RWPE2 (cell line): ENCODE measurements around the gene RAET1E.
"Not testable (repeated sequence)": the region's sequence is repeated elsewhere in the genome, so short reads cannot be mapped to it uniquely, and the experiment has no call there.

ENCODE experiments used
- ATAC-seq: fragments of 200-7000 bp; cut with Tn5 transposase; 3 replicates; pipeline ENCODE4 v1.9.1; 2021; ENCODE audit warnings: low read depth
- DNase-seq: peaks from one replicate; pipeline ENCODE4 v3.0.0-alpha.2; 2020; ENCODE audit warnings: low spot score
- H3K27ac ChIP-seq: fragments of 450-650 bp; 2 replicates; pipeline ENCODE4 v1.5.1; 2017; ENCODE audit warnings: mild to moderate bottlenecking; ENCODE audit not compliant: poor library complexity, severe bottlenecking
- H3K27me3 ChIP-seq: fragments of 250-450 bp; sonication (Bioruptor Pico); 2 replicates; pipeline ENCODE4 v1.5.1; 2021; ENCODE audit warnings: mild to moderate bottlenecking, moderate library complexity; ENCODE audit not compliant: insufficient read depth, poor library complexity, severe bottlenecking
- H3K36me3 ChIP-seq: fragments of 250-450 bp; sonication (Bioruptor Pico); 2 replicates; pipeline ENCODE4 v1.5.1; 2020; ENCODE audit warnings: low read depth, mild to moderate bottlenecking, moderate library complexity
- H3K4me1 ChIP-seq: fragments of 250-450 bp; sonication (Bioruptor Pico); 2 replicates; pipeline ENCODE4 v1.5.1; 2021; ENCODE audit warnings: mild to moderate bottlenecking, moderate library complexity; ENCODE audit not compliant: insufficient read depth, poor library complexity, severe bottlenecking
- H3K4me3 ChIP-seq: fragments of 250-450 bp; sonication (Bioruptor Pico); 2 replicates; pipeline ENCODE4 v1.5.1; 2021; ENCODE audit warnings: mild to moderate bottlenecking, moderate library complexity; ENCODE audit not compliant: severe bottlenecking
- H3K9me3 ChIP-seq: fragments of 250-450 bp; sonication (Bioruptor Pico); 2 replicates; pipeline ENCODE4 v1.5.1; 2021; ENCODE audit warnings: mild to moderate bottlenecking, moderate library complexity; ENCODE audit not compliant: severe bottlenecking
- TF ChIP-seq, protein P1 (sequence below): fragments of 450-650 bp; IDR thresholded peaks from one replicate; pipeline ENCODE4 v1.5.1; 2017; ENCODE audit warnings: mild to moderate bottlenecking, moderate library complexity; ENCODE audit not compliant: poor library complexity, severe bottlenecking

Gene RAET1E, protein sequence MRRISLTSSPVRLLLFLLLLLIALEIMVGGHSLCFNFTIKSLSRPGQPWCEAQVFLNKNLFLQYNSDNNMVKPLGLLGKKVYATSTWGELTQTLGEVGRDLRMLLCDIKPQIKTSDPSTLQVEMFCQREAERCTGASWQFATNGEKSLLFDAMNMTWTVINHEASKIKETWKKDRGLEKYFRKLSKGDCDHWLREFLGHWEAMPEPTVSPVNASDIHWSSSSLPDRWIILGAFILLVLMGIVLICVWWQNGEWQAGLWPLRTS

DNA sequence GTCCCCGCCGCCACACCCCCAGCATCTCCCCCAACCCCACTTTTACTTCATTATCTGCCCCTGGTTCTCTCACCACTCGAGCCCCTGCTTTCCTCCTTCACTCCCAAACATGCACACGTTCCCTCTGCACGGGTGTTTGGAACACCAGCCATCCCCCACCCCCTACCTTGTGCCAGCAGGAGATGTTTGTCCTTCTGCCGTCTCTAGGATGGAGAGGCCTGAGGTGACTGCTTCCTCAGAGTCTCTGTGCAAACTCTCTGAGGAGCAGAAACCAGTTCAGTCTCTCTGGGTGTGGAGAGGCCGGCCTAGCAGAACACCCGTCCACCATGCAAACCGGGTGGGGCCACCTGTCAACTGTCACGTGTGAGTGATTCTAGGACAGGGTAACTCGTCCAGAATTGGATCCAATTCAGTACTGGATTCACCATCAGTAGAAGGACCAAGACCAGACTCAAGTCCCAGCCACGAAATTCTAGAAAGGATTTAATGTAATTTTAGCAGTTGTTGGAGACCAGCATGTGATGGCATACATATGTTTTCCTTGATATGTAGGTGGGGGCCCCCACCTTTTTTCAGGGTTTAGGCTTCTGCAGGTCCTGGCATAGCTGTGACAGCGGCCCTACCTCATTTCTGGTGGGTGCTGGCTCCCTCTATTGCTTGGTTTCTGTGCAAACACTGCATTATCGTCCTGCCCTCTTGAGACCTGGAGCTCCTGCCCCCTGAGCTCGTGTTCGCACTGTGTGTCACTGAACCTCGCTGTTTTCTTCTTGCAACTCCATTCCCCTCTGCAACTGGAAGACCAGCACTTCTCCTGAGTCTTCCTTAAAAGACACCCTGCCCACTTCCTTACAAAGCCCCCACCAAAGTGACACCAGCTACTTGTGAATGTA is at the start of gene RAET1E:
Gene RAET1E, minus strand, starts transcription at position 259 of the 890 bp plus-strand sequence. CDS start 7,212 bp downstream, outside the sequence.
- Histone ChIP-seq H3K4me3 (no peak within 1 kb of the TSS), H3K27me3 (no peaks in the 10 kb centered on the region), H3K4me1 (peaks cover 46% of the 10 kb centered on the region), H3K36me3 (no peaks in the 10 kb centered on the region), H3K9me3 (no peaks in the 10 kb centered on the region), H3K27ac (peak within 1 kb of the TSS; percentile 87)
- ATAC-seq (no peak), DNase-seq (no peak)
- TF ChIP-seq, protein P1, sequence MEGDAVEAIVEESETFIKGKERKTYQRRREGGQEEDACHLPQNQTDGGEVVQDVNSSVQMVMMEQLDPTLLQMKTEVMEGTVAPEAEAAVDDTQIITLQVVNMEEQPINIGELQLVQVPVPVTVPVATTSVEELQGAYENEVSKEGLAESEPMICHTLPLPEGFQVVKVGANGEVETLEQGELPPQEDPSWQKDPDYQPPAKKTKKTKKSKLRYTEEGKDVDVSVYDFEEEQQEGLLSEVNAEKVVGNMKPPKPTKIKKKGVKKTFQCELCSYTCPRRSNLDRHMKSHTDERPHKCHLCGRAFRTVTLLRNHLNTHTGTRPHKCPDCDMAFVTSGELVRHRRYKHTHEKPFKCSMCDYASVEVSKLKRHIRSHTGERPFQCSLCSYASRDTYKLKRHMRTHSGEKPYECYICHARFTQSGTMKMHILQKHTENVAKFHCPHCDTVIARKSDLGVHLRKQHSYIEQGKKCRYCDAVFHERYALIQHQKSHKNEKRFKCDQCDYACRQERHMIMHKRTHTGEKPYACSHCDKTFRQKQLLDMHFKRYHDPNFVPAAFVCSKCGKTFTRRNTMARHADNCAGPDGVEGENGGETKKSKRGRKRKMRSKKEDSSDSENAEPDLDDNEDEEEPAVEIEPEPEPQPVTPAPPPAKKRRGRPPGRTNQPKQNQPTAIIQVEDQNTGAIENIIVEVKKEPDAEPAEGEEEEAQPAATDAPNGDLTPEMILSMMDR: peak; percentile 13

DNA sequence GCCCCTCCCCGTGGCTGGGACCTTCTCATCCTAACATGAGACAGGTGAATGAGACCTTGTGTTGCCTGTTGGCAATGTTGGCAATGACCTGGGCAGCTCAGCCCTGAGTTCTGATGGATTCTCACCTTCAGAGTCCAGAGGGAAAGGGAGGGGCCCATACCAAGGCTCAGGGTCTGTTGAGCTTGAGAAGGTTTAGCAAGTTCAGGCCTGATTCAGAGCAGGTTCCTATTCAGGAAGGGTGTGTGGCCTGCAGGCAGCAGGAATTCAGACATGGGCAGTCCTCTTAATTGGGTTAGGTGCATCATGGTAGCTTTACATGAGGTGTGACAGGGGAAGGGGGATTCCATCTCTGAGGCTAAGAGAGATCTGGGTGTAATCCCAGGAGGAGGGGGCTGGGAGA is 49.6 kb upstream of the RAET1E start:
- H3K27me3 ChIP-seq, H3K4me3 ChIP-seq, H3K9me3 ChIP-seq, H3K4me1 ChIP-seq, H3K27ac ChIP-seq, H3K36me3 ChIP-seq, DNase-seq: not testable (repeated sequence)
- ATAC-seq: peak; percentile 73

DNA sequence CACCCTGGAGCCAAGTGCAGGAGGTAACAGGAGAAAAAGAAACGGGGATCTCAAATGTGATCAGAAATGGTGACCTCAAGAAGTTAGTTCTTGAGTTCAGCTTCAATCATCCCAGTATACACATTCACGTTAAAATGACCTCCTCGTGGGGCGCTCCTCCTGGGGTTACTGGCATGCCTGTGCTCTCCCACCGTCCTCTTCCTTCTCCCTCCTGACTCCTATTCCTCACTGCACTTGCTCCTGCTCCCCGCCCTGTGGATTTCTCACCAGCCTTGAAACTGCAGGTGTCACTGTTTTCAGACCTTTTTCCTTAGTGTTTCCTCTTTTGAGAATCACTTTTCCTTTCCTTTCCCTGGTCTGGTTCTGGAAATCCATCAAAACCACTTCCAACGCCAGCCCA is 48.7 kb upstream of the RAET1E start:
- H3K27ac ChIP-seq, H3K4me3 ChIP-seq, H3K36me3 ChIP-seq, H3K4me1 ChIP-seq, H3K27me3 ChIP-seq, DNase-seq, ATAC-seq, H3K9me3 ChIP-seq: not testable (repeated sequence)

DNA sequence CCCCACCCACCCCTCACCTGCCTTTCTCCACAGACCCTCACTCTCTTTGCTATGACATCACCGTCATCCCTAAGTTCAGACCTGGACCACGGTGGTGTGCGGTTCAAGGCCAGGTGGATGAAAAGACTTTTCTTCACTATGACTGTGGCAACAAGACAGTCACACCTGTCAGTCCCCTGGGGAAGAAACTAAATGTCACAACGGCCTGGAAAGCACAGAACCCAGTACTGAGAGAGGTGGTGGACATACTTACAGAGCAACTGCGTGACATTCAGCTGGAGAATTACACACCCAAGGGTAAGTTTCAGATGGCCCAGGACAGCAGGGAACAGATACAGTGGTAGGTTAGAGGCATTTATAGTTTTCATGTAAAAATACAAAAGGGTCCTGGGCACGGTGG is 47.4 kb upstream of the RAET1E start:
- H3K27me3 ChIP-seq, H3K4me1 ChIP-seq, H3K9me3 ChIP-seq, ATAC-seq, H3K36me3 ChIP-seq, H3K4me3 ChIP-seq, DNase-seq, H3K27ac ChIP-seq: not testable (repeated sequence)

DNA sequence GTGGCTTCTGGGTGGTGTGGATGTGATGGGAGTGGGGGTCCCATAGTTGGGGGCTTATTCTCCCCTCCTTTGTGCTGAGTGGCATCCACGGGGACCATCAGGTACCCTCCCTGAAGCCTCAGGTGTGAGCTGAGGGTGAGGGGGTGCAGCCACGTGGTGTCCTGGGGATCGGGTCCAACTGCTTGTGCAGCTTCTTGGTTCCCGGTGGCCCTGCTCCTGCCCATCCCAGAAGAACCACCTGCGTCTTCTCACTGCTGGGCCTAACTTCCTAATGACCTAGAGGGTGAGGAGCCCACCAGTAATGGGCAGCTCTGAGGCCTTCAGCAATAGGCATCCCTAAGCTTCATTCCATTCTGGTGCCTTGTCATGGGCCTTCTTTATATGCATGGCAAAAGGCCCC is 45.4 kb upstream of the RAET1E start:
- not testable (repeated sequence) for H3K4me3 ChIP-seq, H3K4me1 ChIP-seq, DNase-seq, H3K36me3 ChIP-seq, H3K27me3 ChIP-seq, H3K27ac ChIP-seq, ATAC-seq, H3K9me3 ChIP-seq

DNA sequence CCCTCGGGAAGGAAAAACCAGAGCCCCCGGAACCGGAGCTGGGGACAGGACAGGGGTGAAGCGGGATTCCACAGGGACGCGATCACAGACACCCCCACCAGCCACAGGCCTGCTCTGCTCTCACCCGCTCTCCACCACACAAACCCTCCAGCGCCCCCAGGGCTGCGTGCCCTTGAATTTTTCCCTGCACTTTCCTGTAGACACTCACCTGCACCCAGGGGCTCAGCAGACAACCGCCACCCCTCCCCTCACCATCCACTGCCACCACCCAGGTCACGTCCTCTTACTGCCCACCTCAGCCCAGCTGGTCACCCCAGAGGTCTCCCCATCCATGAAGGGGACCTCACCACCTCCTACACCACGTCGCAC is 44.5 kb upstream of the RAET1E start:
- DNase-seq (no peak), ATAC-seq (peak; percentile 1; the same call in 1 of the 3 replicates)
- Histone ChIP-seq H3K36me3 (no peaks in the 10 kb centered on the region), H3K27ac (peak overlapping the region; percentile 19), H3K4me3 (peak overlapping the region; percentile 56), H3K27me3 (no peaks in the 10 kb centered on the region), H3K4me1 (no peaks in the 10 kb centered on the region), H3K9me3 (no peaks in the 10 kb centered on the region)
- TF ChIP-seq, protein P1: peak; percentile 14
